Mesodermal cell (in vitro differentiated cells): Measurements from ENCODE around the gene MDK.

ENCODE experiments used
- H3K27ac ChIP-seq: 2 replicates; pipeline ENCODE4 v1.7.0; 2013; ENCODE audit warnings: mild to moderate bottlenecking, low read depth, low read length, moderate library complexity; ENCODE audit not compliant: severe bottlenecking
- H3K36me3 ChIP-seq: 2 replicates; pipeline ENCODE4 v1.7.1; 2013; ENCODE audit warnings: mild to moderate bottlenecking, low read length, moderate library complexity; ENCODE audit not compliant: control insufficient read depth, insufficient read depth
- H3K4me1 ChIP-seq: one replicate; pipeline ENCODE4 v1.7.1; 2013; ENCODE audit warnings: mild to moderate bottlenecking, low read length; ENCODE audit not compliant: insufficient read depth, control insufficient read depth, poor library complexity, severe bottlenecking
- H3K4me3 ChIP-seq: 2 replicates; pipeline ENCODE4 v1.7.0; 2013; ENCODE audit warnings: low read length, control low read depth, mild to moderate bottlenecking; ENCODE audit not compliant: insufficient read depth, poor library complexity, severe bottlenecking; ENCODE audit errors: extremely low read depth
- H3K9me3 ChIP-seq: 2 replicates; pipeline ENCODE4 v1.7.1; 2013; ENCODE audit warnings: mild to moderate bottlenecking, low read length, moderate library complexity; ENCODE audit not compliant: control insufficient read depth
- WGBS, 2 experiments: methylation state at CpG; one replicate each; pipeline ENCODE4 v1.1.5; 2013; ENCODE audit warnings: missing lambda C conversion rate in 2 of 2; ENCODE audit not compliant: insufficient coverage in 2 of 2; 5-methylcytosine and 5-hydroxymethylcytosine counted together

MDK gene

DNA sequence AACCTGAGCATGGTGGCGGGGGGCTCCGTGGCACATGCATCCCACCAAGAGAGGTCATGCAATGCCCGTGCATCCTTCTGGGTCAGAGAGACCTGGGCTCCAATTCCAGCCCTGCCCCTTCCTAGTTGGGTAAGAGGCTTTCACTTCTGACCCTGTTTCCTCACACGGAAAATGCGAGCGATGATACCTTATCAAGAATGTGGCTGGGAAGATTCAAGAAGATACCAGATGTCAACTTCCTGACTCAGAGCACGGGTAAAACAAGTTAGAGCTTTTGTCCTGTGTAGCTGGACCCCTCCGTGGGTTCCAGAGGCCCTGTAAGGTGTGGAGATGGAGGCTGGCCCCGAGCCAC lies 42.9 kb upstream of the MDK start:
- Histone ChIP-seq H3K4me1 (peaks cover 61% of the 10 kb centered on the region), H3K27ac (peak overlapping the region; percentile 84)

DNA sequence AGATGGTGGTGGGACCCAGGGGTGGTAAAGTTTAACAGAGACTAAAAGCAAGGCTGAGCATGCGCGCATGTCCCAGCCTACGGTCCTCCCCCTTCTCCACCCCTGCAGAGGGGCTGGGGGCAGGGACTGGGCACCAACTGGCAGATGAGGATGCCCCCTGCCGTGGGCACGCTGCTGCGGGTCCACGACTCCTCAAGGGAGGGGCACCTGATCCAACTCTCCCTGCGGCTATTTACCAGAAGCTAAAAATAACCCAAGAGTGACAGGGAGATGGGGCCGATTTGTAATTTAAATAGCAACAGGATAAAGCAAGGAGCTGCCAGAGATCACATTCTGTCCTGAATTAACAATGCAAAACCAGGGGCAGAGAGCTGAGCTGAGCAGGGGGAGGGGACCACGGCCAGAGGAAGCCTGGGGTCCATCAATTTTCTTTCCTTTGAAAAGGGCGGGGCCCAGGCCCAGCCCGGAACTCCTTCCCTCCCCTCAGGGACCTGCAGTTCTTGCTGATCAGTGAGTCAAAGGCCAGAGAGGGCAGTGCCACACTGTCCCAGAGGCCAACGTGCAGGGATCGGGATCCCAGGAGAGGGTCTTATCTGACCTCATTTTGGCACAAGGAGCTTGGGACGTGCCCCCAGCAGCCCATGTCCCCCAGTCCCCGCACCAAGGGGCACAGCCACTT lies 42.3 kb upstream of the MDK start:
- H3K9me3 ChIP-seq, result no peaks in the 10 kb centered on the region
- H3K36me3 ChIP-seq, result no peaks in the 10 kb centered on the region
- H3K4me1 ChIP-seq, result peaks cover 65% of the 10 kb centered on the region
- 12 to 13% methylated on average over 11 to 16 of the region's 16 CpGs for whole genome bisulfite sequencing, 2 experiments
- H3K4me3 ChIP-seq, result peak overlapping the region; percentile 9
- H3K27ac ChIP-seq, result peak overlapping the region; percentile 84

More for the DNA sequence above, 42.9 kb upstream of the MDK start:
- H3K4me3 ChIP-seq, result peak overlapping the region; percentile 9
- no peaks in the 10 kb centered on the region for H3K9me3 ChIP-seq
- WGBS, 2 experiments, result 43 to 48% methylated on average over 5 to 8 of the region's 9 CpGs
- no peaks in the 10 kb centered on the region for H3K36me3 ChIP-seq

DNA sequence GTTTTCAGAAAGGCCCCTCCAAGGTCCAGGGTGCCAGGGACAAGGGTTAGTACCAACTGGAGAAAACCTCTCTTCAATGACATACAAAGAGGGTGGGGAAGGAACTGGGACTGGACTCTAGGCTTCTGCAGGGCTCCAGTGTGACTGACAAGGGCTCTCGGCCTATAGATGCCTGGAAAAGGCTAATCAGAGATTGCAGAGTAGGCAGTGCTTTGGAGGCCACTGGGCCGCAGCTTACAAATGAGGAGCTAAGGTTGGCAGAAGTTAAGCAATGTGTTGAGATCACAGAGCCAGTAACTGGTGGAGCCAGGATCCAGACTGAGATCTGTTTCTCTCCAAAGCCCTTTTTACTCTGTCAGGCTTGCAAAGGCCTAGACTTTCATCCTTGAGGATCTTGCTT lies 41.7 kb upstream of the MDK start:
- 85 to 94% methylated on average over 2 of the region's 2 CpGs for WGBS, 2 experiments
- peaks cover 68% of the 10 kb centered on the region for H3K4me1 ChIP-seq
- no peaks in the 10 kb centered on the region for H3K36me3 ChIP-seq
- no peak overlapping the region for H3K4me3 ChIP-seq
- H3K27ac ChIP-seq, result peak overlapping the region; percentile 84
- H3K9me3 ChIP-seq, result no peaks in the 10 kb centered on the region

GRCh38 chr11:46341454-46341853 lies 40.0 kb upstream of the MDK start:
- H3K27ac ChIP-seq, result no peak overlapping the region
- 85 to 91% methylated on average over 2 of the region's 3 CpGs for WGBS, 2 experiments
- no peaks in the 10 kb centered on the region for H3K9me3 ChIP-seq
- H3K4me3 ChIP-seq, result no peak overlapping the region
- peaks cover 75% of the 10 kb centered on the region for H3K4me1 ChIP-seq
- H3K36me3 ChIP-seq, result no peaks in the 10 kb centered on the region

DNA sequence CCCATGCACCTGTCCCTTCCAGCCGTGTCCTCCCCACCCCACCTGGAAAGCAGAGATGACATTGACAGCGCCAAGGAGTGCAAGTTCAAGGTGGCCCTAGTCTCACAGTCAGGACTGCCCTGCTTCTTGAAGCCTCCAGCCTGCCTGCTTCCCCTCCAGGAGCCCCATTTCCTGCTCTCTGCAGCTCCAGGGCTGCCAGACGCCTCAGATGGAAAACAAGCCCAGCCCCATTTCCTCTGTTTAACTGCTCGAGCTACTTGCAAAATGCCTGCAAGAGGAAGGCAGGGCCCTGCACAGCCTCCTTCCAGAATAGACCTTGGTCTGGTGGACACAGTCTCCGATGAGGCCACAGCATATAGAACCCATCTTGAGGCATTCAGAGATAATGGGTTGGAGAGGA lies 39.2 kb upstream of the MDK start:
- 45 to 56% methylated on average over 4 to 5 of the region's 5 CpGs for WGBS, 2 experiments
- H3K4me3 ChIP-seq, result no peak overlapping the region
- H3K4me1 ChIP-seq, result peaks cover 72% of the 10 kb centered on the region
- H3K9me3 ChIP-seq, result no peaks in the 10 kb centered on the region
- no peaks in the 10 kb centered on the region for H3K36me3 ChIP-seq
- peak overlapping the region; percentile 24 for H3K27ac ChIP-seq

- no peak overlapping the region for H3K27ac ChIP-seq
- H3K9me3 ChIP-seq, result no peaks in the 10 kb centered on the region
- H3K4me1 ChIP-seq, result peaks cover 62% of the 10 kb centered on the region
- 78 to 88% methylated on average over 2 of the region's 3 CpGs for WGBS, 2 experiments
- H3K4me3 ChIP-seq, result no peak overlapping the region
- H3K36me3 ChIP-seq, result no peaks in the 10 kb centered on the region
Observed at GRCh38 chr11:46343520-46343919, 37.9 kb upstream of the MDK start.

DNA sequence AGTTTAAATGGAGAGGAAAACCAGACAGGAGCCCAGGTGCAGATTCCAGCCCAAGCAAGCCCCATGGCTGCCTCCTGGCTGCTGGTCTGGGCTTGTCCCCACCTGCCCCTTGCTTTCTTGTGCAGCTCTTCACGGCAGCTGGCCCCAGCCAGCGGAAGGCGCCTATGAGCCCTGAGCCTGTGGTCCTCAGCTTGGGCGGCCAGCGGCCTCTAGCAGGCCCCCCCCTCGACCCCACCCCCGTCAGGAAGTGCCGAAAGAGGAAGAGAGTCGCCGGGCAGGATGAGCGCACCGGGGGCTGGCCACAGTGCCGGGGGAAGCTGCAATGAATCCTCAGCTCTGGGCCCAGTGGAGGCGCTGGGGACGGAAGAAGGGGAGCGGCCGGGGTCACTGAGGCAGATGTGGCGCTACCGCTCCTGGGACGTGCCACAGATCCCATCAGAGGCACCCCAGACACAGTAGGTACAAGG lies 36.3 kb upstream of the MDK start:
- 61 to 65% methylated on average over 11 to 12 of the region's 20 CpGs for WGBS, 2 experiments
- Histone ChIP-seq H3K4me1 (peaks cover 55% of the 10 kb centered on the region), H3K27ac (no peak overlapping the region), H3K36me3 (peaks cover 10% of the 10 kb centered on the region), H3K4me3 (peak overlapping the region; percentile 39), H3K9me3 (no peaks in the 10 kb centered on the region)

GRCh38 chr11:46345881-46346484 lies 35.5 kb upstream of the MDK start:
- peaks cover 55% of the 10 kb centered on the region for H3K4me1 ChIP-seq
- H3K9me3 ChIP-seq, result no peaks in the 10 kb centered on the region
- H3K4me3 ChIP-seq, result peak overlapping the region; percentile 39
- 93 to 94% methylated on average over 10 of the region's 10 CpGs for WGBS, 2 experiments
- H3K27ac ChIP-seq, result no peak overlapping the region
- H3K36me3 ChIP-seq, result peaks cover 11% of the 10 kb centered on the region

DNA sequence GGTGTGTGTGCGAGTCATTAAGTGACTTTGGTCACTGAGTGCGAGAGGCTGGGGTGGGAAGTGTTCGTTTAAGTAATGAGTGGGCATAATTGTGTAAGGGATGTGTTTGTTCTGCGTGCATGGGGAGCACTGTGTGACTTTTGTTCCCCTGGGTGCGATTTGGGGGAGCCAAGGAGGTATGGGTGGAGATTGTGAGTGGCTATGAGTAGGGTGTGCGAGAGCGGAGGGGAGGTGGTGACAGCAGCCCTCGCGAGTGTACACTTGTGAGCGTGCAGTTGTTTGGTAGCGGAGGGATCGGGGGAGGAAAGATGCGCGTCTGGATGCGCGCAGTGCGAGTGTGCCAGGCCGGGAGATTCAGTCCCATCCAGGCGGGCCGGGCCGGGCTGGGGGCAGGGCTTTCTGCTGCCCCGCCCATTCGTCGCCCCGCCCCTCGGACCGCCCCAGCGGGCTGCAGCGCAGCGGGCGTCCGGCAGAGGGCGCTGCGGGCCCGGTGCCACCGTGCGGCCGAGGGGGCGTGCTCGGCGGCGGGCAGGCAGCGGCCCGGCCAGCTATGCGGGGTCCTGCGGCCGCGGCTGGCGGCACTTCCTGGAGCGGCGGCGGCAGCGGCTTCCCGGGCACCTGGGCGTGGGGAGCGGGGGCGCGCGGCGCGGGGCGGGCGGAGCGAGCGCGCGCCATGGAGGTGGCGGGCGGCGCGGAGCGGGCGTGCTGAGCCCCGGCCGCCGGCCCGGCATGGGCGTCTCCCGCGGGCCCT lies 34.4 kb upstream of the MDK start, which contains the start of gene DGKZ:
DGKZ (plus strand) TSS at position 578 of the 751 bp plus-strand sequence. CDS start 197 bp downstream, outside the sequence.
- H3K4me1 ChIP-seq, result peaks cover 49% of the 10 kb centered on the region
- H3K4me3 ChIP-seq, result peak within 1 kb of the TSS; percentile 70
- no peak within 1 kb of the TSS for H3K27ac ChIP-seq
- H3K9me3 ChIP-seq, result no peaks in the 10 kb centered on the region
- H3K36me3 ChIP-seq, result peaks cover 14% of the 10 kb centered on the region
- 12 to 15% methylated on average over 49 to 66 of the region's 80 CpGs for WGBS, 2 experiments

DNA sequence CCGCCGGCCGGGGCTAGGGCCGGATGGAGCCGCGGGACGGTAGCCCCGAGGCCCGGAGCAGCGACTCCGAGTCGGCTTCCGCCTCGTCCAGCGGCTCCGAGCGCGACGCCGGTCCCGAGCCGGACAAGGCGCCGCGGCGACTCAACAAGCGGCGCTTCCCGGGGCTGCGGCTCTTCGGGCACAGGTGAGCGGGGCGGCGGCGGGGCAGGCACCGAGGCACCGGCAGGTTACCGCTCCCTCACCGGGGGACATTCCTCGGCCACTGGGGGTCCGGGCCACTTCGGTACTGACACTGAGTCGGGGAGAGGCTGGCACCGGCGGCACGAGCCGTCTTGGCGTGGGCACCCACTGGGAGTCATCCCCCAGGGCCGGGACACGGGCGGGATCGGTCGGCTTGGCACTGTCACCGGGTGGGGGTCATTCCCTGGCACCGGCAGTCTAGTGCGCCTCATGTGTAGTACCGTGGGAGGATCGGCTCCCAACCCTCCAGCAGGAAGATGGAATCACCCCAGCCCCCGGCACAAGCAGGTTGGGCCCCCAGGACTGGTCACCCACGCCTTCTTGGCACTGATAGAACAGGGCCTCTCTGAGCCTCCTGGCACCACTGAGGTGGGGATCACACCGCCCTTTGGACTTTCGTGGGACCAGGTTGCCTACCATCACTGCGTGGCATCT lies 33.7 kb upstream of the MDK start:
- H3K27ac ChIP-seq, result no peak overlapping the region
- H3K4me1 ChIP-seq, result peaks cover 42% of the 10 kb centered on the region
- WGBS, 2 experiments, result 8 to 13% methylated on average over 52 to 63 of the region's 63 CpGs
- peaks cover 19% of the 10 kb centered on the region for H3K36me3 ChIP-seq
- H3K4me3 ChIP-seq, result peak overlapping the region; percentile 70
- H3K9me3 ChIP-seq, result no peaks in the 10 kb centered on the region
